Upper lobe of left lung (tissue), 4 donors: ENCODE measurements around the gene TRIM16.
"Not testable (repeated sequence)": the region's sequence is repeated elsewhere in the genome, so short reads cannot be mapped to it uniquely, and the experiment has no call there.

Experiments
- CTCF ChIP-seq, 6 experiments: fragments of 450-650 bp in 4 of 6; fragments of 200-600 bp in 2 of 6; sonication (generic) in 2 of 6; IDR thresholded peaks; one replicate each; pipeline ENCODE4 v1.5.1; 2016 to 2019; ENCODE audit warnings: antibody characterized with exemption in 6 of 6
- EP300 ChIP-seq, 4 donors: sonication (generic); formaldehyde crosslinking; IDR thresholded peaks; one replicate each; pipeline ENCODE4 v1.5.1; 2017; ENCODE audit warnings: antibody characterized with exemption in 4 of 4, control low read depth in 2 of 4
- POLR2A ChIP-seq, 4 donors: fragments of 450-650 bp; IDR thresholded peaks; one replicate each; pipeline ENCODE4 v1.5.1; 2016 to 2017; ENCODE audit warnings: antibody characterized with exemption in 4 of 4, mild to moderate bottlenecking in 2 of 4

- TF ChIP-seq CTCF, POLR2A, EP300 (IDR thresholded peaks at IDR 0.05): not testable (repeated sequence)
These were observed 38.8 kb downstream of the TRIM16 start for GRCh38 chr17:15645099-15645941.
